ENCODE measurements around the gene ROCK2.

ROCK2 gene

DNA sequence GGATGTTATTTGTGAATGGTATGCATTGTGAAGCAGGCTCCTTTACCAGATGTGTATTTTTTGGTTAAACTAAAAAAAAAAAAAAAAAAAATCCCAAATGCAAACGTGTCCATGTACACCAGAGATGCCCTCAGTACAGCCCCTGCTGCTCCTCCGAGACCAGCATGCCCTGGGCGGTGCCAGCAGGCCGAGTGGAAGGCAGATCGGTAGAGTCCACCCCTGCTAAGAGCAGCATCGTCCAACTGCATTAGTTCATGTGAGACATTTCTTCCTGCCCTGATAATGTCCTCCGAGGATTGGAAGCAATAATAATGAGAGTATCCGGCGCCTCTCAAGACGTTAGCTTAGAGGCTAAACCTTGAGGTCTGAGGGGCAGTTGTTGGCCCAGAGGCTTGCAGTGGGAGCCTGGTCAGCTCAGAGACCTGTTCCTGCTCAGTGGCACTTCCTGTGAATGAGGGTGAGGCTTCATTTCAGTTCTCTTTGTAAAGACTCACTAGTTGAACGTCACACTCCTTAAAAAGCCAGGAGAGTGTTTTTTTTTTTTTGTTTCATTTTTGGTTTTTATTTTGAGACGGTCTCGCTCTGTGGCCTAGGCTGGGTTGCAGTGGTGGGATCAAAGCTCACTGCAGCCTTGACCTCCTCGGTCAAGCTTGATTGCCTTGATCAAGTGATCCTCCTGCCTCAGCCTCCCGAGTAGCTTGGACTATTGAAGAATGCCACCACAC, 183.5 kb downstream of the ROCK2 start:
- Histone ChIP-seq H3K9ac (ENCODE audit: low read length) (no peak overlapping the region), H3K79me2 (ENCODE audit: control insufficient read depth, insufficient read depth, low read length) (no peaks in the 10 kb centered on the region), H3K23ac (ENCODE audit: low read length) (no peak overlapping the region), H4K5ac (ENCODE audit: low read length) (no peak overlapping the region), H2BK5ac (ENCODE audit: low read length) (no peak overlapping the region), H2BK15ac (replicated peaks; ENCODE audit: low read depth) (no peak overlapping the region), H3K27ac (ENCODE audit: low read depth, low read length) (no peak overlapping the region), H3K4ac (ENCODE audit: low read depth, low read length) (no peak overlapping the region), H3K18ac (ENCODE audit: low read length) (no peak overlapping the region), H3K79me1 (ENCODE audit: low read length) (no peaks in the 10 kb centered on the region), H3K56ac (ENCODE audit: low read length) (no peak overlapping the region), H3K36me3 (ENCODE audit: control insufficient read depth, insufficient read depth, low read length) (no peaks in the 10 kb centered on the region), H2AK5ac (ENCODE audit: low read length) (no peak overlapping the region), H4K8ac (ENCODE audit: low read depth, low read length) (no peak overlapping the region), H3K4me1 (ENCODE audit: control insufficient read depth, low read depth, low read length) (no peaks in the 10 kb centered on the region), H3K4me3 (ENCODE audit: low read length) (no peak overlapping the region), H2BK120ac (ENCODE audit: low read depth, low read length) (no peak overlapping the region), H3K4me2 (ENCODE audit: low read length) (no peak overlapping the region), H3K27me3 (ENCODE audit: insufficient read depth, low read length, poor library complexity) (no peaks in the 10 kb centered on the region)
- WGBS (ENCODE audit: extremely low coverage, insufficient coverage, low lambda C conversion rate) = no CpG with 5 or more reads among the region's 15 CpGs
- DNase-seq = no peak

- no peak overlapping the region for H2AK5ac ChIP-seq (ENCODE audit: low read length)
- no peak for DNase-seq
- no CpG with 5 or more reads among the region's 13 CpGs for WGBS (ENCODE audit: extremely low coverage, insufficient coverage, low lambda C conversion rate)
These were observed 184.2 kb downstream of the ROCK2 start for GRCh38 chr2:11160256-11160655.

GRCh38 chr2:11159574-11160170, 184.8 kb downstream of the ROCK2 start:
- no CpG with 5 or more reads among the region's 14 CpGs for WGBS (ENCODE audit: extremely low coverage, insufficient coverage, low lambda C conversion rate)
- no peaks in the 10 kb centered on the region for H3K79me2 ChIP-seq (ENCODE audit: control insufficient read depth, insufficient read depth, low read length)

More at GRCh38 chr2:11160256-11160655, 184.2 kb downstream of the ROCK2 start:
- Histone ChIP-seq H3K18ac (ENCODE audit: low read length) (no peak overlapping the region), H3K4ac (ENCODE audit: low read depth, low read length) (no peak overlapping the region), H4K5ac (ENCODE audit: low read length) (no peak overlapping the region), H3K79me2 (ENCODE audit: control insufficient read depth, insufficient read depth, low read length) (no peaks in the 10 kb centered on the region), H2BK5ac (ENCODE audit: low read length) (no peak overlapping the region), H3K27me3 (ENCODE audit: insufficient read depth, low read length, poor library complexity) (no peaks in the 10 kb centered on the region), H3K4me3 (ENCODE audit: low read length) (no peak overlapping the region), H3K9ac (ENCODE audit: low read length) (no peak overlapping the region), H3K4me2 (ENCODE audit: low read length) (no peak overlapping the region), H3K23ac (ENCODE audit: low read length) (no peak overlapping the region), H2BK120ac (ENCODE audit: low read depth, low read length) (no peak overlapping the region), H2BK15ac (replicated peaks; ENCODE audit: low read depth) (no peak overlapping the region), H3K36me3 (ENCODE audit: control insufficient read depth, insufficient read depth, low read length) (no peaks in the 10 kb centered on the region), H3K4me1 (ENCODE audit: control insufficient read depth, low read depth, low read length) (no peaks in the 10 kb centered on the region), H3K27ac (ENCODE audit: low read depth, low read length) (no peak overlapping the region), H3K56ac (ENCODE audit: low read length) (no peak overlapping the region), H3K79me1 (ENCODE audit: low read length) (no peaks in the 10 kb centered on the region), H4K8ac (ENCODE audit: low read depth, low read length) (no peak overlapping the region)

DNA sequence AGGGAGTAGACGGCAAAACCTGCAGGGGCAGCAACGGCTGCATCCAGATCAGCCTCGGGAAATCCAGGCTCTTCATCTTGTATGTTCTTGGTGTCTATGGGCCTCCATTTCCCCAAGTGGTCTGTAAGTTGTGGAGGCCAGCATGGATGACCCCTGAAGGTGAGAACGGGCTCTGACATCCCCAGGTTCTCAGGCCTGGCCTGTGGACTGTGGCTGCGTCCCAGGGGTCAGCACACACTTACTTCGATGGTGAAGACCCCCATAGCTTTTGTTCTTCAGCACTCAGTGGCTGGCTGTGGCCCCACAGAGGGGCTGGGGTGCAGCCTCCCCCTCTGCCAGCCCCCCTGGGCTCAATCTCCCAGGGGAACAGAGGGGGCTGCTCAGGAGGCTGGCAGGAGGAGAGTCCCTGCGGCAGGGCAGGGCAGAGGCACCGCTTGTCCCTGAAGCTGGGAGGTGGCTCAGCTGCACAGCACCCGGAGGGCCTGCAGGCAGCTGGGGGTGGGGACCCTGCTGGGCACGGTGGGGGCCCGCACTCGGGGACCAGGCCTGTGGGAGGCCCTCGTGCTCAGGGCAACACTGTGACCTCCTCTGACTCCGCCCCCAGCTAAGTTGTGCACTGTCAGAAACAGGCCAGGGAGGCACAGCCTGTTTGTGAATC, 185.4 kb downstream of the ROCK2 start:
- no peak overlapping the region for H2BK5ac ChIP-seq (ENCODE audit: low read length)
- no peak overlapping the region for H3K4ac ChIP-seq (ENCODE audit: low read depth, low read length)
- no peaks in the 10 kb centered on the region for H3K79me1 ChIP-seq (ENCODE audit: low read length)
- H3K23ac ChIP-seq (ENCODE audit: low read length) = no peak overlapping the region
- H3K56ac ChIP-seq (ENCODE audit: low read length) = no peak overlapping the region
- no peak for DNase-seq
- no peak overlapping the region for H3K4me3 ChIP-seq (ENCODE audit: low read length)
- no peak overlapping the region for H4K5ac ChIP-seq (ENCODE audit: low read length)
- no peaks in the 10 kb centered on the region for H3K27me3 ChIP-seq (ENCODE audit: insufficient read depth, low read length, poor library complexity)
- H3K4me1 ChIP-seq (ENCODE audit: control insufficient read depth, low read depth, low read length) = no peaks in the 10 kb centered on the region
- no peak overlapping the region for H2BK15ac ChIP-seq (replicated peaks; ENCODE audit: low read depth)
- H2AK5ac ChIP-seq (ENCODE audit: low read length) = no peak overlapping the region
- H3K4me2 ChIP-seq (ENCODE audit: low read length) = no peak overlapping the region
- no peak overlapping the region for H3K9ac ChIP-seq (ENCODE audit: low read length)
- H4K8ac ChIP-seq (ENCODE audit: low read depth, low read length) = no peak overlapping the region
- H3K36me3 ChIP-seq (ENCODE audit: control insufficient read depth, insufficient read depth, low read length) = no peaks in the 10 kb centered on the region
- H3K18ac ChIP-seq (ENCODE audit: low read length) = no peak overlapping the region
- H3K79me2 ChIP-seq (ENCODE audit: control insufficient read depth, insufficient read depth, low read length) = no peaks in the 10 kb centered on the region
- H2BK120ac ChIP-seq (ENCODE audit: low read depth, low read length) = no peak overlapping the region
- H3K27ac ChIP-seq (ENCODE audit: low read depth, low read length) = no peak overlapping the region
- WGBS (ENCODE audit: extremely low coverage, insufficient coverage, low lambda C conversion rate) = no CpG with 5 or more reads among the region's 14 CpGs

More at GRCh38 chr2:11159574-11160170, 184.8 kb downstream of the ROCK2 start:
- no peak for DNase-seq
- Histone ChIP-seq H4K8ac (ENCODE audit: low read depth, low read length) (no peak overlapping the region), H2BK120ac (ENCODE audit: low read depth, low read length) (no peak overlapping the region), H3K23ac (ENCODE audit: low read length) (no peak overlapping the region), H4K5ac (ENCODE audit: low read length) (no peak overlapping the region), H3K79me1 (ENCODE audit: low read length) (no peaks in the 10 kb centered on the region), H3K4ac (ENCODE audit: low read depth, low read length) (no peak overlapping the region), H3K4me2 (ENCODE audit: low read length) (no peak overlapping the region), H3K18ac (ENCODE audit: low read length) (no peak overlapping the region), H3K27ac (ENCODE audit: low read depth, low read length) (no peak overlapping the region), H3K9ac (ENCODE audit: low read length) (no peak overlapping the region), H2BK5ac (ENCODE audit: low read length) (no peak overlapping the region), H3K27me3 (ENCODE audit: insufficient read depth, low read length, poor library complexity) (no peaks in the 10 kb centered on the region), H3K4me3 (ENCODE audit: low read length) (no peak overlapping the region), H2AK5ac (ENCODE audit: low read length) (no peak overlapping the region), H3K56ac (ENCODE audit: low read length) (no peak overlapping the region), H3K4me1 (ENCODE audit: control insufficient read depth, low read depth, low read length) (no peaks in the 10 kb centered on the region), H2BK15ac (replicated peaks; ENCODE audit: low read depth) (no peak overlapping the region), H3K36me3 (ENCODE audit: control insufficient read depth, insufficient read depth, low read length) (no peaks in the 10 kb centered on the region)

- H3K4me3 ChIP-seq (ENCODE audit: low read length) = no peak overlapping the region
- H3K23ac ChIP-seq (ENCODE audit: low read length) = no peak overlapping the region
- no peaks in the 10 kb centered on the region for H3K79me1 ChIP-seq (ENCODE audit: low read length)
- H2BK120ac ChIP-seq (ENCODE audit: low read depth, low read length) = no peak overlapping the region
- WGBS (ENCODE audit: extremely low coverage, insufficient coverage, low lambda C conversion rate) = no CpG with 5 or more reads among the region's 4 CpGs
- H3K4me1 ChIP-seq (ENCODE audit: control insufficient read depth, low read depth, low read length) = no peaks in the 10 kb centered on the region
- no peak for DNase-seq
- H3K18ac ChIP-seq (ENCODE audit: low read length) = no peak overlapping the region
- H3K79me2 ChIP-seq (ENCODE audit: control insufficient read depth, insufficient read depth, low read length) = no peaks in the 10 kb centered on the region
- H3K36me3 ChIP-seq (ENCODE audit: control insufficient read depth, insufficient read depth, low read length) = no peaks in the 10 kb centered on the region
- H2BK5ac ChIP-seq (ENCODE audit: low read length) = no peak overlapping the region
- no peak overlapping the region for H3K9ac ChIP-seq (ENCODE audit: low read length)
- no peak overlapping the region for H4K8ac ChIP-seq (ENCODE audit: low read depth, low read length)
- no peak overlapping the region for H2BK15ac ChIP-seq (replicated peaks; ENCODE audit: low read depth)
- no peak overlapping the region for H3K27ac ChIP-seq (ENCODE audit: low read depth, low read length)
- no peak overlapping the region for H3K4me2 ChIP-seq (ENCODE audit: low read length)
- H3K56ac ChIP-seq (ENCODE audit: low read length) = no peak overlapping the region
- no peak overlapping the region for H3K4ac ChIP-seq (ENCODE audit: low read depth, low read length)
- H3K27me3 ChIP-seq (ENCODE audit: insufficient read depth, low read length, poor library complexity) = no peaks in the 10 kb centered on the region
- no peak overlapping the region for H4K5ac ChIP-seq (ENCODE audit: low read length)
- H2AK5ac ChIP-seq (ENCODE audit: low read length) = no peak overlapping the region
These were observed 186.7 kb downstream of the ROCK2 start for GRCh38 chr2:11157731-11158130.

Measured in mesendoderm (in vitro differentiated cells).